GM23338 (cell line): ENCODE measurements around the gene TMEM190.

Experiments used
- CTCF ChIP-seq, 2 experiments: fragments of 200-600 bp in 1 of 2; sonication (generic) in 1 of 2; conservative IDR thresholded peaks; 2 replicates each; pipeline versions ENCODE4 v1.5.1 to v1.6.1; 2016 to 2017; ENCODE audit warnings: antibody characterized with exemption in 2 of 2, low read depth in 2 of 2, mild to moderate bottlenecking in 2 of 2, moderate library complexity in 1 of 2
- EZH2 ChIP-seq: fragments of 200-600 bp; sonication (generic); IDR thresholded peaks from one replicate; pipeline ENCODE4 v1.8.0; 2017; ENCODE audit warnings: antibody characterized with exemption, mild to moderate bottlenecking, low read depth; ENCODE audit not compliant: unreplicated experiment
- EZH2phosphoT487 ChIP-seq: fragments of 200-600 bp; sonication (generic); IDR thresholded peaks from one replicate; pipeline ENCODE4 v1.8.1; 2018; ENCODE audit warnings: antibody characterized with exemption; ENCODE audit not compliant: unreplicated experiment
- POLR2AphosphoS5 ChIP-seq: IDR thresholded peaks from 2 replicates; pipeline ENCODE4 v1.6.1; 2016; ENCODE audit warnings: antibody characterized with exemption, low read depth
- REST ChIP-seq: IDR thresholded peaks from one replicate; pipeline ENCODE4 v1.6.1; 2018; ENCODE audit warnings: antibody characterized with exemption; ENCODE audit not compliant: unreplicated experiment
- STAT1 ChIP-seq: IDR thresholded peaks from one replicate; pipeline ENCODE4 v1.6.1; 2016; ENCODE audit warnings: antibody characterized with exemption; ENCODE audit not compliant: unreplicated experiment
- ZNF462 ChIP-seq: fragments of 250-450 bp; sonication (Bioruptor Pico); IDR thresholded peaks from 2 replicates; pipeline ENCODE4 v1.5.0; 2020; ENCODE audit warnings: mild to moderate bottlenecking, moderate library complexity

- no peak for TF ChIP-seq ZNF462
- no peak for TF ChIP-seq CTCF (conservative IDR thresholded peaks at IDR 0.05; ENCODE audit: low read depth in 2 of 2)
- no peak for TF ChIP-seq EZH2
- no peak for TF ChIP-seq REST
- TF ChIP-seq POLR2AphosphoS5 = no peak
- TF ChIP-seq STAT1 = no peak
- TF ChIP-seq EZH2phosphoT487 = no peak
Measured at GRCh38 chr19:55365245-55365644, 11.4 kb upstream of the TMEM190 start.
